Activated CD8-positive, alpha-beta memory T cell treated with anti-CD3 and anti-CD28 coated beads for 48 hours (primary cell): ENCODE results near the gene HOXD3.

Source experiments
- DNase-seq, 3 experiments: peaks; one replicate each; pipeline ENCODE4 v3.0.0-alpha.2; 2020; ENCODE audit warnings: low read depth in 2 of 3, low spot score in 2 of 3

Gene HOXD3

DNA sequence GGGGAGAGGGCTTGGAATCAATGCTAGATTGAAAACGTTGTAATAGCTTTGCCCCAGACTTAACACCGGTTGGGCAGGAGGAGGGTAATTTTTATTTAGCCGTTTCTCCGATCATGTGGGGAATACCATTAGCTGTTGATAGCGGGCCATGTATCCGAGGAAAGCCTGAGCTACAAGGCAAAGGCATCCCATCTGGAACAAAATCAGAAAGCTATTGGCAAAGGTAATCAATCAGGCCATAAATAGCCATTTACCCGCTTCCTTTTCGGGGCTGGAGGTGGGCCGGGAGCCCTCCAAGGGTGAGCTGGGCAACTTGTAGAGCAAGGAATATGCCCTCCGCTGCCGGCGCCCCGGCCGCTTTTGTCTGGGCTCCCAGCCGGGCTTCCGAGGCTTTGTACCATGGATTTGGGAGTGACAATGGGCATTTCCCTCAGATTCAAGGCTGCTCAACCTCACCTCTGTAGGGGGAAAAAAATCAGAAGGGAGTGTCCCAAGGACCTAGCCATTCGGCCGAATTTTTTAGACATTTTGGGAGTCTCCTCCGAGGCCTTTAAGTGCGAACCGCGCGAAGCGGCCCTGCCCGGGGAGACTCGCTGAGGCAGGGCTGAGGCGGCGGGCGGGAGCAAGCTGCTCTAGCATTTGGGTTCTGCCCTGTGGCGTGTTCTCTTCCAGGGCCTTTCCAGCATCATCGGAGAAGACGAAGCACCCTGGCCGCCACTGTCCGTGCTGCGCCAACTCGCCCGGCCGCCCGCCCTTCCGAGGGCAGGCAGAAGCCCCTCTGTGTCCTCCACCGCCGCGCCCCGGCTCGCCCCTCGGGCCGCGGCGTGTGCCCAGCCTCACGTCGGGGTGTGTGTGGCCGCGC is 35.7 kb upstream of the HOXD3 start:
- no peak for DNase-seq

DNA sequence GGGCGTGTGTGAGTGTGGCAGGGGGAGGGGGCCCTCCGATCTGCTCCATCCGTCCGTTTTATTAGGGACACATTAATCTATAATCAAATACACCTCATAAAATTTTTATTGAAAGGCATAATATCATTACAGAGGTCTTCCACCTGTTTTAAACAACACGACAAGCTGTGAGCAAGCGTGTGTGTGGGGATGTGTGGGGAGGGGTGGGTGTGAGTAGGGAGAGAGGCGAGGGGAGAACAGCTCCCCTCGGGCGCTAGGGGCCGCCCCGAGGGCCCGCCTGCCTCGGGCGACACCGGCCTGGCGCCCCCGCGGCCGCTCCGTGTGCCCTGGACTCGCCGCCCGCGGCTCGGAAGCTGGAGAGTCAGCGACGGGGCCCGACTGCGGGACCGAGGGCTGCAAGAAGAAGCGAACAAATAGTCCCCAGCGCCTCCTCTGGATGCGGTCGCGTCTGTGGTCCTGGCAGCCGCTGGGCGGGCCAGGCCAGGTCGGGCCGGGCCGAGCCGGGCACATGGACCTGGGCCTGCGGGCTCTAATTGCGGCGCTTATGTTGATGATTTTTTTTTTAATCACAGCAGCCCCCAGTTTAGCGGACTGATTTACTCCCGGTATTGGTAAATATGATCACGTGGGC is 34.9 kb upstream of the HOXD3 start:
- DNase-seq: no peak

DNA sequence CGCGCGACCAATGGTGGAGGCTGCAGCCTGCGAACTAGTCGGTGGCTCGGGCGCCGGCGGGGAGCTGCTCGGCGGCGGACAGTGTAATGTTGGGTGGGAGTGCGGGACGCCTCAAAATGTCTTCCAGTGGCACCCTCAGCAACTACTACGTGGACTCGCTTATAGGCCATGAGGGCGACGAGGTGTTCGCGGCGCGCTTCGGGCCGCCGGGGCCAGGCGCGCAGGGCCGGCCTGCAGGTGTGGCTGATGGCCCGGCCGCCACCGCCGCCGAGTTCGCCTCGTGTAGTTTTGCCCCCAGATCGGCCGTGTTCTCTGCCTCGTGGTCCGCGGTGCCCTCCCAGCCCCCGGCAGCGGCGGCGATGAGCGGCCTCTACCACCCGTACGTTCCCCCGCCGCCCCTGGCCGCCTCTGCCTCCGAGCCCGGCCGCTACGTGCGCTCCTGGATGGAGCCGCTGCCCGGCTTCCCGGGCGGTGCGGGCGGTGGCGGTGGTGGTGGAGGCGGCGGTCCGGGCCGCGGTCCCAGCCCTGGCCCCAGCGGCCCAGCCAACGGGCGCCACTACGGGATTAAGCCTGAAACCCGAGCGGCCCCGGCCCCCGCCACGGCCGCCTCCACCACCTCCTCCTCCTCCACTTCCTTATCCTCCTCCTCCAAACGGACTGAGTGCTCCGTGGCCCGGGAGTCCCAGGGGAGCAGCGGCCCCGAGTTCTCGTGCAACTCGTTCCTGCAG is 34.3 kb upstream of the HOXD3 start, which contains the start of gene HOXD9:
TSS of gene HOXD9 (plus strand) at position 37 of the 728 bp plus-strand sequence. CDS start at position 87, 50 bp downstream.
- DNase-seq: no peak

DNA sequence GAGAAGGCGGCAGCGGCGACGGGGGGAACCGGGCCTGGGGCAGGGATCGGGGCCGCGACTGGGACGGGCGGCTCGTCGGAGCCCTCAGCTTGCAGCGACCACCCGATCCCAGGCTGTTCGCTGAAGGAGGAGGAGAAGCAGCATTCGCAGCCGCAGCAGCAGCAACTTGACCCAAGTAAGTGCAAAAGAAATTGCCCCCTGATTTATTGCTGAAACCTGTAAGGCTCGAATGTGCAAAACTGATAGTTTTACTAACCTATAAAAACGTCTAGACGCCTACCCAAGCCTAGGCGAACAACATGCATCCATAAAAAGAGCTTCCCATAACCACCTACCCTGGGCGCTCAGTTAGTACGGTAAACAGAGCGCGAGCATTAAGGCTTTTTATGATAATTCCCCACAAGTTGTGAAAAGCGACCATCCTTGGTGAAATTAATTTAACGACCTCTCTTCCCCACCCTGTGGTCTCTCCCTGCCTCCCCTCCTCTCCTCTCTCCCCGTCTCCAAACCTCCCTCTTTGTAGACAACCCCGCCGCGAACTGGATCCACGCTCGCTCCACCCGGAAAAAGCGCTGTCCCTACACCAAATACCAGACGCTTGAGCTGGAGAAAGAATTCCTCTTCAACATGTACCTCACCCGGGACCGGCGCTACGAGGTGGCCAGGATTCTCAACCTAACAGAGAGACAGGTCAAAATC is 33.5 kb upstream of the HOXD3 start:
- DNase-seq: no peak

DNA sequence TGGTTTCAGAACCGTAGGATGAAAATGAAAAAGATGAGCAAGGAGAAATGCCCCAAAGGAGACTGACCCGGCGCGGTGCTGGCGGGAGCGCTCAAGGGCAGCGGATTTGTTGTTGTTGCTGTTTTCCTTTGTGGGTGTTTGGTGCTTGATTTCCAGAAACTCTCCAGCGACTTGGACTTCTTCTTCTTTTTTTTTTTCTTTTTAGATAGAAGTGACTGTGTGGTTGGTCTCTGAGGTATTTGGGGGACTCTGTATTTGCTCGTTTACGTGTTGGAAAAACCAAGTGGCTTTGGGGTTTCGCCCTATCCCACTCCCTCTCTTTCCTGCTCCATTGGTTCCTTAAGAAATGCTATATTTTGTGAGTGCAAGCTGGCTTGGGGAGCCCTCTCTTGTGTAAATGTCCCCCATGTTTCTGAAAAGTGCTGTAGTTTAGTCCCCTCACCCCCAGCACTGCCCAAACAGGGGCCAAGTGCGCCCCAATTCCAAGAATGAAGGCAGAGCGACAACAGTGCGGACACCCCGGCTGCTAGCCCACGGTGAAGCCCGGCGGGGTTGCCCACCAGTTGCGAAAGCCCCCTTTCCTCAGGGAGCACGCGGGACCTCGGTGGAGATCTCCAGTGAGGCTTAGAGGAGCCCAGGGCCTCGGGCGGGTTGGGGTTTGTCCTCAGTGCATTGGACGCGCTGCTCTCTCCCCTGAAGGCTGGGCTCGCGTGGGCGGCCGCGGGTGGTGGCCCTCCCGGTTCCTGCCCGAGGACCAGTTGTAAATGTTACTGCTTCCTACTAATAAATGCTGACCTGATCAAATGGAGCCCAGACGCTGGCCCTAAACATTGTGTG is 32.8 kb upstream of the HOXD3 start:
- no peak for DNase-seq

DNA sequence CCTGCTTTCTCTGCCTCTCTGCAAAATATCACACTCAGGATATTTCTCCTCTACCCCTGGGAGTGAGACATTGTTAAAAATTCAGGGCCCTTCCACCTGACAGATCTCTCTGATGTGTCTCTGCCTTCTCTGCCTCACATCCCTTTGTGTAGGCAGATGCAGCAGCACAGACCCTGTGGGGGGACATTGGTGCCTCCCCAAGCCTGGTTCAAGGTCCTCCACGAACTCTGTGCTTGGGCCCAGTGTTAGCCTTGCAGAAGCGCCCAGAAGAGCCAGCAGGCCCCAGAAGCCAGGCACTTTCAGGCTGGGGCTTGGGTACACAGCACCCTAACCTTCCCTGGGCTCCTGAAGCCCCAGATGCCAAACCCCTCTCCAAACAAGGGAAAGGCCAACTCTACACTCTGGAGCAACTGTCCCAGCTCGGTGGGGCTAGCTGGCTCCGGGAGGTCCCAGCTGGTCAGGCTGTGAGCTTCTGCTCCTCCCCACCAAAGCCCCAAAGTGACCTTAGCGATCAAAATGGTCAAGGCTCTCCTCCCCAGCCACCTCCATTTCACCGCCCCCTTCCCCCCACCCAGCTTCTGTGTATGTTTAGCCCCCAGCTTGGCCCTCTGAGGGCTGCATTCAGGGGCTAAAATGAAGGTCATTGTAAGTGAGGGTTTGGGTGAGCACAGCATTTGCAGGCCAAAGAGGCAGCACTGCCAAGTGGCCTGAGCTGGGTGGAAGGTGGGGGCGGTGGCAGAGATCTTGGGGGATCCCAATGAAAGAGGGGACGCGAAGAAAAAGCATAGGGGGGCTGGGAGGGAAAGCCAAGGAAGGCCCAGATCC is 31.9 kb upstream of the HOXD3 start:
- DNase-seq: no peak

DNA sequence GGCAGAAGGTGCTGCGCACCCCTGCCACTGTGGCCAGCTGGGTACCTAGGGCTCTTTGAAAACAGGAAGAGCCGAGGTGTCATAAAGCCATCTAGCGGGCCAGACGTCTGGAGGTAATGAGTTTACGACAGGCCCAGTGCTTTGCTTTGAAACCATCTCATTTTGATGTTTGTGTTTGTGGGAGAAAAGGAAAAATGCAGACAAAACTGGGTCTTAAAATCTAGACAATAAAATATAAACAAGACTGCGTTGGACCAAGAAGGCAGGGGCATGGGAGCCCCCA is 31.4 kb upstream of the HOXD3 start:
- no peak for DNase-seq

DNA sequence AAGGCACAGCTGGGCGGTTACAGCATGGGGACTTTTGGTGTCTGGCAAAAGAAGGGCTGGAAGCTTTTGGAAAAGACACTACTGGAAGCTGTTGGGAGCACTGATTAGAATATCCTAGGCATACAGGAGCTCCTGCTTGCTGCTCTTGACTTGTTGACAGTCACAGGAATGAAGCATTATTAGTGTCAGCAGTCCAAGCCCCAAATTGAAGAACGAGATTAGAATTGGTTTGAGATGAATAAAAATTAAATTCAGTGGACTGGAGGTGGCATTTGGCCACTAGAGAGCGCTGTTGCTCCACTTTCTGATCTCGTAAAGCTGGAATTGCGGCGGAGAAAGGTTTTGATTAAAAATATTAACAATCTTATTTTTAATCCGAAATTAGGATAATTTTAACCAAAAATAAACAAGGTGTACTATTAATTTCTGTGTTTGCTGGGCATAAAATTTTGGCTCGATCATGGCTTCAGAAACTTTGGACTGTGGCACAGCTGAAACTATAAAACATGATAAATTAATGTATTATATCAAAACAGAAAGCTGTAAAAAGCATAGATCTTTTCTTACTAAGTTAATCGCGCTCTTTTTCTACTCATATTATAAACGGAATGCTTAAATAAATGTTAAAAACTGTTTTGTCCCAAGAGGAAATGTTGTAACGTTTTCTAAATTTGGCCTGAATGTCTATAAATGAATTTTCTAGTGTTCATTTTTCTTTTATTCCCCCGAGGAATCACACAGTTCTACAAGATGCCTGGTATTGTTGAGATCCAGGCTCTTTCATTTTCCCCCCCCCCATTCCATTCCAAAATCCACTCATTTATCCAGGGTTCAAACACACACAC is 30.0 kb upstream of the HOXD3 start:
- peak in 1 of 3 experiments; percentile 60 for DNase-seq

DNA sequence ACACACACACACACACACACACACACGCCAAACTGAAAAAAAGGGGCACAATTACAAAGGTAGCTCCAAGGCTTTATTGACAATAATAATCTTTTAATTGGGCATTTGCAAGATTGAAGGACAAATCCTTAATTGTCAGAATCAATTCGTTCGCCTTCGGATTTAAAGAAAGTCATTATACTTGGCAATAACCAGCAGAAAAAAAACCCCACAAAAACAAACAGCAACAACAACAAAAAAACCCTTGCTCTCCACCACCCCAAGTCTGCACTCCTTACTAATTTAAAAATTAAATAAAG is 29.4 kb upstream of the HOXD3 start:
- DNase-seq: no peak

DNA sequence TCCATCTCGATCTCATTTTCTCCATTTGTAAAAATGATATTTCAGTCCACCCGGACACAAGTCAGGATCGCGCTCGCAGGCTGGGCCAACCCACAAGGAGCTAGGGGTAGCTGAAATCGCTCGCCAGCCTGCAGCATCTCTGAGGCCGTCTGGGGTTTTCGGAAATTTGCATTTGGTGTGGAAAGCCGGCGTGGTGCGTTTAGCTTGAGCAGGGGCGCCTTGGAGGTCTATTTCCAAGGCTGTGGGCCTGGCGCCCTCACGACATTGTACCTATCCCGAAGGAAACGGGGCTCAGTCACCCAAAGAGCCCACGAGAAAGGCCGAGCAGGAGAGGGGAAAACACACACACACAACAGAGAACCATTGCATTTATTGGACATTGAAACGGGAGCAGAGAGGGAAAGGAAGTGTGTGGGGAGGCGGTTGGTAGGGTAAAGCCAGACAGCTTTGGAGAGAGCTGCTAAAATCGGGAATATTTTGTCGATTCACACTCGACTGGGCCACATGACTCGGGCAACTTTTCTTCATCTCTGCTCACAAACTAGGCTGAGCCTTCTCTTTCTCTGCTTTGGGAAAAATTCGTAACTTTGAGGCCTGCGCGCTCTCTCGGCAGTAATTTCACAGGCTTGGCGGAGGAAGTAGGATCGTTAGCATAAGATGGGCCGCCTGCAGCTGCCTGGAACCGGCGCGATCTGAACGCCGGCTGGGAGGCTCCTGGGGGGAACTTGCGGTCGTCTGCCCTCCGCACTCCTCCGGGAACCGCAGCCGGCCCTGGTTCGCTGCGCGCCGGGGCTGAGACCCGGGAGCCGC is 28.7 kb upstream of the HOXD3 start:
- DNase-seq: no peak

DNA sequence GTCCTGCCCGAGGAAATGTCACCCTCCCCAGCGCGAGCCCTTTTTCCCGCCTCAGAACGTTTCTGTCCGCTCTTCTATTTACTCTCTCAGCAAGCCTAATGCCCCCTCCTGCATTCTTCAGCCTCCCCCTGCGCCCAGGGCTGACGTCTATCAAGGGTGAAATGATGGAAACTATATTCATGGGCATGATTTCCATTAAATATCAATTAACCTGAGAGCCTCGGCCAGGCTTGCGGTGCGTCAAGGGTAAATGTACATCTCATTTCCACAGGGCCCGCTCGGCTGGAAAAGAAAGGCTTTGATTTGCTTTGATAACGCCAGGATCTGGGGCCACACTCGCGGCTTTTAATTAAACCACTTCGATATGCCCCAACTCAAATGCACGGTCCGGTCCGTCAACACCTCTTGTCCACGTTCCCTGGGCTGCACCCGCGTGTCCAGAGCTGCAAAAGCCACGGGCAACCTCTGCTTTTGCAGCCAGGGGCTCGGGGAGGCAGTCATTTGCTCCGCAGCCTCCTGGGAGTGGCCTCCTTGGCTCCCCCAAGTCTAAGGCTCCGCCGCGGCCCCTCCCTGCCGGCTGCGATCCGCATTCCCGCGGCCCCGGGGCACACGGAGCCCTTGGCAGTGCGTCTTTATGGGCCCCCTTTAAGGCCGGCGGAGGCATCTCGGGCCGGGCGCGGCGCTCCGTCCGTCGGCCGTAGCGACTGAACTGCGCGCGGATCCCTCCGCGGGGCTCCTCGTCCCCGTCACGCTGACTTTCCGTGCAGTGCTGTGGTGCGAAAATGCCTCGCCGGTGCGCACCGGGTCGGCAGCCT is 27.9 kb upstream of the HOXD3 start, which contains the start of gene HOXD8:
TSS of gene HOXD8 (plus strand) at position 724 of the 815 bp plus-strand sequence. CDS start 662 bp downstream, outside the sequence.
- DNase-seq: no peak

DNA sequence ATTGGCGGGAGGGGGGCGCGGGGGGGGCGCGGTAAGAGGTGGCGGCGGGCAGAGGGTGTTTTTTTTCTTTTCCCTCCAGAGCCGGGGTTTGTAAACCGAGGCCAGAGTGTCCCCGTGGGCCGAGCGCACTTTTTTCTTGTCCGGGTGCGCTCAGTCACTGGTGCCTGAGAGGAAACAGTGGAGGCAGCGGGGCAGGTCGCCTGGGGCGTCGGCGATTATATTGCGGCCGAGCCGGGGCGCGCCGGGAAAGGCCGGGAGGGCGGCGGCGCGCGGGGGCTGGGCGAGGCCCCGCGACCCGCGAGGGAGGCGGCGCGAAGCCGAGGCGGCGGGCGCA is 27.3 kb upstream of the HOXD3 start:
- no peak for DNase-seq

DNA sequence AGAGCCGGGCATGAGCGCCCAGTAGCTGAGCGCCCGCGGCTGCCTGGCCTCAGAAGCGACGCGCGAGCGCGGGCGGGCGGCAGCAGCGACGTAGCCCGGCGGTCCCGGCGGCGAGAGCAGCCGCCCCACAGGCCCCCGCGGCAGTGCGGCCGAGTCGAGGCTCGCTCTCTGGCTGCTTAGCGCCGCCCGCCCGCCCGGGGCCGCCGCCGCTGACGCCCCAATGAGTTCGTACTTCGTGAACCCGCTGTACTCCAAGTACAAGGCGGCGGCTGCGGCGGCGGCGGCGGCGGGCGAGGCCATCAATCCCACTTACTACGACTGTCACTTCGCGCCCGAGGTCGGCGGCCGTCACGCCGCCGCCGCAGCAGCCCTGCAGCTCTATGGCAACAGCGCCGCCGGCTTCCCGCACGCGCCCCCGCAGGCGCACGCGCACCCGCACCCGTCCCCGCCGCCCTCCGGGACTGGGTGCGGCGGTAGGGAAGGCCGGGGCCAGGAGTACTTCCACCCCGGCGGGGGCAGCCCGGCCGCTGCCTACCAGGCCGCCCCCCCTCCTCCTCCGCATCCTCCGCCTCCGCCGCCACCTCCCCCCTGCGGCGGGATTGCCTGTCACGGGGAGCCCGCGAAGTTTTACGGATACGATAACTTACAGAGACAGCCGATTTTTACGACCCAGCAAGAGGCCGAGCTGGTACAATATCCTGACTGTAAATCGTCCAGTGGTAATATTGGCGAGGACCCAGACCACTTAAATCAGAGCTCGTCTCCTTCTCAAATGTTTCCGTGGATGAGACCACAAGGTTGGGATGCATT is 26.8 kb upstream of the HOXD3 start:
- DNase-seq: no peak

DNA sequence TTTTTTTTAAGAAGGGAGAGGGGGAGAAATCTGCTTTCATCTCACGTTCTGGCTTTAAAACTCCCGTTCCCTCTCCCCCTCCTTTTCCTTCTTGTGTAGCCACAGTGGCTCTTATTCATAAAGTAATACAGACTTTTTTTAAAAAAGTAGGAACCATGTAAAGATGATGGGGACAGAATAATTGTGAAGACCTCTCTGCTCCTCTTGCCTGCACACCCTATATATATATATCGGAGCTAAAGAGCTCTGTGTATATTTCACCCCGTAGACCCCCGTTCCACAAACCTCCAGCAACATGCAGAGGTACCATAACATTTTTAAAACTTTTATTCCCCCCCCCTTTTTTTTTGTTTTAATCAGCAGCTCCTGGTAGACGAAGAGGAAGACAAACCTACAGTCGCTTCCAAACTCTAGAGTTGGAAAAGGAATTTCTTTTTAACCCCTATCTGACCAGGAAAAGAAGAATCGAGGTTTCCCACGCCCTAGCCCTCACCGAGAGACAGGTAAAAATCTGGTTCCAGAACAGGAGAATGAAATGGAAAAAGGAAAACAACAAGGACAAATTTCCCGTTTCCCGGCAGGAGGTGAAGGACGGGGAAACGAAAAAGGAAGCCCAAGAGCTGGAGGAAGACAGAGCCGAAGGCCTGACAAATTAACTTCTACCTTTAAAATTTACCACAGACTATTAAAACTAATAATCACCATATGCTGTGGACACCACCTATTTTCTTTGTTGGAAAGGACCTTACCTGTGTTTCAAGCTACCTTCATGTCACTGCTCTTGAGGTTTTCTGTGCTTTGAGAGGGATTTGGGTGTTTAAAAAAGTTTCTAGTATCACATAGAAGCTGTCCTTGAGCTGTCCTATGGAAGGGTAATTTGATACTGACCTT is 25.9 kb upstream of the HOXD3 start:
- no peak for DNase-seq

DNA sequence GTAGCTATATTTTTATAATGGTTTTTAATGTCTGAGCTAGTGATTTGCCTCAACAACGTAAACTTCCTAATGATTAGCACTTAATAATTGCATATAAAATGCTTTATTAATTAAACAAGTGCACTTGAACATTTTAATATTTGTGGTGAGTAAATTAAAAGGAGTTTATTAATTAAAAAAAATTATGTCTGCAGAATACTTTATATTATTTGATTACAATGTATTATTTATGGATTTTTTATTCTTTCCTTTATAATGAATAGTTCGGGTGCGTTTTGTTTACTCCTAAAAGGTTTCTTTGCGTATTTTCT is 25.3 kb upstream of the HOXD3 start:
- DNase-seq: no peak
